SU-DHL-6 (cell line): ENCODE measurements around the gene EXOC2.

Experiments used
- H2AFZ ChIP-seq: fragments of 200-600 bp; sonication (generic); 2 replicates; pipeline ENCODE4 v1.6.1; 2014; ENCODE audit warnings: low read depth, mild to moderate bottlenecking, moderate library complexity, mixed read lengths, antibody characterized with exemption, low read length; ENCODE audit not compliant: severe bottlenecking
- H3F3A ChIP-seq: fragments of 200-600 bp; shearing (Covaris generic); 2 replicates; pipeline ENCODE4 v1.6.0; 2016; ENCODE audit warnings: antibody characterized with exemption, mild to moderate bottlenecking; ENCODE audit not compliant: insufficient read depth
- H3K27ac ChIP-seq: fragments of 200-600 bp; sonication (generic); 2 replicates; pipeline ENCODE4 v1.5.1; 2016; ENCODE audit warnings: low read depth, mild to moderate bottlenecking, low read length, moderate library complexity, mixed read lengths
- H3K27me3 ChIP-seq: fragments of 200-600 bp; sonication (generic), shearing (Covaris generic); 2 replicates; pipeline ENCODE4 v1.6.0; 2014; ENCODE audit warnings: mild to moderate bottlenecking, low read length
- H3K36me3 ChIP-seq: fragments of 200-600 bp; sonication (generic); 2 replicates; pipeline ENCODE4 v1.6.1; 2014; ENCODE audit warnings: mild to moderate bottlenecking, low read length, mixed read lengths
- H3K4me2 ChIP-seq: fragments of 300-600, 200-600 bp; shearing (Covaris generic), sonication (generic); 2 replicates; pipeline ENCODE4 v1.6.0; 2014; ENCODE audit warnings: low read length, low read depth, mild to moderate bottlenecking; ENCODE audit not compliant: poor library complexity, severe bottlenecking
- H3K4me3 ChIP-seq: fragments of 200-600 bp; sonication (generic); 2 replicates; pipeline ENCODE4 v1.5.1; 2014; ENCODE audit warnings: antibody characterized with exemption, low read length, mild to moderate bottlenecking, mixed read lengths; ENCODE audit not compliant: insufficient read depth, poor library complexity, severe bottlenecking
- H3K79me2 ChIP-seq: fragments of 200-600 bp; sonication (generic); 2 replicates; pipeline ENCODE4 v1.6.1; 2014; ENCODE audit warnings: mild to moderate bottlenecking, low read length, moderate library complexity; ENCODE audit not compliant: insufficient read depth
- H3K9ac ChIP-seq: fragments of 200-600 bp; sonication (generic); 2 replicates; pipeline ENCODE4 v1.7.0; 2014; ENCODE audit warnings: mild to moderate bottlenecking, low read length
- H3K9me2 ChIP-seq: fragments of 200-600 bp; sonication (generic); replicated peaks from 2 replicates; pipeline ENCODE4 v1.6.1; 2014; ENCODE audit warnings: low read length; ENCODE audit not compliant: insufficient read depth
- H3K9me3 ChIP-seq: fragments of 200-600 bp; sonication (generic); 2 replicates; pipeline ENCODE4 v1.6.1; 2014; ENCODE audit warnings: low read length, mixed read lengths; ENCODE audit not compliant: insufficient read depth
- H4K20me1 ChIP-seq: fragments of 200-600 bp; sonication (generic); 2 replicates; pipeline ENCODE4 v1.6.1; 2014; ENCODE audit warnings: low read depth, mild to moderate bottlenecking, antibody characterized with exemption, low read length, moderate library complexity, mixed read lengths
- EZH2phosphoT487 ChIP-seq: fragments of 200-600 bp; sonication (generic), shearing (Covaris generic); conservative IDR thresholded peaks from 2 replicates; pipeline ENCODE4 v1.6.1; 2018; ENCODE audit warnings: mild to moderate bottlenecking, antibody characterized with exemption, low read length, moderate library complexity, mixed read lengths
- TF ChIP-seq, protein P1 (sequence below): fragments of 200-600 bp; sonication (generic); IDR thresholded peaks from one replicate; pipeline ENCODE4 v1.5.1; 2017; ENCODE audit warnings: antibody characterized with exemption, mild to moderate bottlenecking, low read length, moderate library complexity; ENCODE audit not compliant: insufficient read depth, poor library complexity, severe bottlenecking

Gene EXOC2

DNA sequence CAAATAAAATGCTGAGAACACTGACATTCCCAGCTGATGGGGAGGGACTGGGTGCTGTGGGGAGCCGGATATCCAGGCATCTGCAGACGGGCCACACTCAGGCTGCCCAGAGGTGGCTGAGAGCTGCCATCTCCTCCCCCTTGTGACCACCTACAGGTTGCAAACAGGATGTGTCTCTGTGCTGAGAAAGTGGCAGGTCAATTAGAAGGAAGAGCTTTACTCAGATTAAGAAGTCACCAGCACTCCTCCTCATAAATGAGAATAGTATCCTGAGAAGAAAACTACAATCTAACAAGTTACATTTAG, 99.1 kb downstream of the EXOC2 start:
- Histone ChIP-seq H3K79me2 (no peaks in the 10 kb centered on the region), H2AFZ (no peak overlapping the region), H3K36me3 (peaks cover 5% of the 10 kb centered on the region; the same call in 1 of the 2 replicates), H3K9me2 (no peaks in the 10 kb centered on the region), H3K9me3 (no peaks in the 10 kb centered on the region), H3K27ac (no peak overlapping the region), H3K4me3 (no peak overlapping the region), H3K4me2 (no peak overlapping the region), H3F3A (0 out of 2 replicates have a peak, but pooled peaks cover 9% of the 10 kb centered on the region), H3K9ac (no peak overlapping the region), H3K27me3 (no peaks in the 10 kb centered on the region), H4K20me1 (no peaks in the 10 kb centered on the region)
- TF ChIP-seq, protein P1, sequence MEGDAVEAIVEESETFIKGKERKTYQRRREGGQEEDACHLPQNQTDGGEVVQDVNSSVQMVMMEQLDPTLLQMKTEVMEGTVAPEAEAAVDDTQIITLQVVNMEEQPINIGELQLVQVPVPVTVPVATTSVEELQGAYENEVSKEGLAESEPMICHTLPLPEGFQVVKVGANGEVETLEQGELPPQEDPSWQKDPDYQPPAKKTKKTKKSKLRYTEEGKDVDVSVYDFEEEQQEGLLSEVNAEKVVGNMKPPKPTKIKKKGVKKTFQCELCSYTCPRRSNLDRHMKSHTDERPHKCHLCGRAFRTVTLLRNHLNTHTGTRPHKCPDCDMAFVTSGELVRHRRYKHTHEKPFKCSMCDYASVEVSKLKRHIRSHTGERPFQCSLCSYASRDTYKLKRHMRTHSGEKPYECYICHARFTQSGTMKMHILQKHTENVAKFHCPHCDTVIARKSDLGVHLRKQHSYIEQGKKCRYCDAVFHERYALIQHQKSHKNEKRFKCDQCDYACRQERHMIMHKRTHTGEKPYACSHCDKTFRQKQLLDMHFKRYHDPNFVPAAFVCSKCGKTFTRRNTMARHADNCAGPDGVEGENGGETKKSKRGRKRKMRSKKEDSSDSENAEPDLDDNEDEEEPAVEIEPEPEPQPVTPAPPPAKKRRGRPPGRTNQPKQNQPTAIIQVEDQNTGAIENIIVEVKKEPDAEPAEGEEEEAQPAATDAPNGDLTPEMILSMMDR, result no peak
- TF ChIP-seq EZH2phosphoT487, result no peak

DNA sequence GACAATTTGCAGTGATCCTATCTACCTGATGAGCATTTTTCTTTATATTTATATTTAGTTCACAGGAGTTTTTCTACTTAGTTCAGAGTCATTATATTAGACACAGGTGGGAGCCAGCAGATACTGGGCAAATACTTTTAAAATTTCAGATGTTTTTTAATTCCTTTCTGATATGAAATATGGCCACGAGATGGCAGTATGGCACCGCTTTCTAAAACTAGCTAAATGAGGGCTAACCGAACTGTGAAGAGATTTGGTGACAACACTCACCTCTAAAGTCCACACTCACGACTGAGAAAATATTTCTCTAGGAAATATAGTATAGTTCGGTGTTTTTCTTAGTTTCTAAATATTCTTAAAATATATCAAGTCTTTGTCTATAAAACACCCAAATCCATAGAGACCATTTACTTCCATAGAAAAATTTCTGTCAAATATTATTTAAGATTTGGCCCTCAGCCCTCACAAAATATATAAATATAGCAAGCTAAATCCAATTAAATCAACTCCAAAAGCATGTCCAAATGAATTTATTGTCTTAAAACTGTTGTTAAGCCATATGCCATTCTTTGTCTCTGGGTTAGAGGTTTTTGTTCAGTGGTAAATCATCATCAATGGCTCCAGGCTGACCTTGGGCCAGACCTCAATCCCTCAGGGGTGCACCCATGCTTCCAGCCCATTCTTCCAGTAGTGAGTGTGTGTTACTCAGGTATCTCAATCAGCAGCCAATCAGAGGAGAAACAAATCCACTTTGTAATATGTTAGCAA, 99.6 kb downstream of the EXOC2 start:
- H3K9ac ChIP-seq, result no peak overlapping the region
- H4K20me1 ChIP-seq, result no peaks in the 10 kb centered on the region
- 0 out of 2 replicates have a peak, but pooled peaks cover 9% of the 10 kb centered on the region for H3F3A ChIP-seq
- no peaks in the 10 kb centered on the region for H3K79me2 ChIP-seq
- no peaks in the 10 kb centered on the region for H3K9me3 ChIP-seq
- H3K4me3 ChIP-seq, result no peak overlapping the region
- H3K36me3 ChIP-seq, result peaks cover 5% of the 10 kb centered on the region; the same call in 1 of the 2 replicates
- TF ChIP-seq EZH2phosphoT487, result no peak
- TF ChIP-seq, protein P1, result peak; percentile 75
- H2AFZ ChIP-seq, result no peak overlapping the region
- H3K9me2 ChIP-seq, result no peaks in the 10 kb centered on the region
- H3K27ac ChIP-seq, result no peak overlapping the region
- no peak overlapping the region for H3K4me2 ChIP-seq
- no peaks in the 10 kb centered on the region for H3K27me3 ChIP-seq

DNA sequence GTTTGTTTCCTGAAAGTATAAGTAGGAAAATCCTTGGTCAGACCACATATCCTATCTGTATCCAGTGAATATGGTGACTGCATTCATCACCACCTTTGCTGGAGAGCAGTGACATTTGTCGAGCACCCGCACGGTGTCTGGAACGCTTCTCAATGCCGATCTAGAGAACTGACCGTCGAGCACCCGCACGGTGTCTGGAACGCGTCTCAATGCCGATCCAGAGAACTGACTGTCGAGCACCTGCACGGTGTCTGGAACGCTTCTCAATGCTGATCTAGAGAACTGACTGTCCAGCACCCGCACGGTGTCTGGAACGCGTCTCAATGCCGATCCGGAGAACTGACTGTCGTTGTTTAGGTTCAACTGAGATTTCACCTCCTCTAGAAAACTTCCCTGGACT, 103.8 kb downstream of the EXOC2 start:
- Histone ChIP-seq H3K9ac (no peak overlapping the region), H3F3A (no peaks in the 10 kb centered on the region), H4K20me1 (no peaks in the 10 kb centered on the region), H3K4me3 (no peak overlapping the region), H3K4me2 (no peak overlapping the region), H2AFZ (no peak overlapping the region), H3K9me3 (no peaks in the 10 kb centered on the region), H3K79me2 (no peaks in the 10 kb centered on the region), H3K9me2 (no peaks in the 10 kb centered on the region), H3K36me3 (no peaks in the 10 kb centered on the region; the same call in 1 of the 2 replicates), H3K27me3 (no peaks in the 10 kb centered on the region), H3K27ac (no peak overlapping the region)
- TF ChIP-seq, protein P1, result no peak
- TF ChIP-seq EZH2phosphoT487, result no peak
